ENCODE measurements around the gene GPC6.

GRCh38 chr13:94028234-94028633 is 801.6 kb downstream of the GPC6 start:
- no peak for TF ChIP-seq CTCF (optimal IDR thresholded peaks at IDR 0.05 in 1 of 3, IDR thresholded peaks at IDR 0.05 in 1 of 3, conservative IDR thresholded peaks at IDR 0.05 in 1 of 3; ENCODE audit: extremely low read depth in 1 of 3, insufficient read depth in 2 of 3, low read length in 3 of 3)
- TF ChIP-seq EZH2 (IDR thresholded peaks at IDR 0.05; ENCODE audit: low read length) = no peak

All from keratinocyte (primary cell).